HepG2 (cell line): Measurements from ENCODE around the gene PMVK. TPM values are rescaled to one million over a fixed set of nuclear protein-coding genes. Genes with fewer than 3 reads are reported as not detected.

Experiments used
- ATAC-seq: fragments of 200-7000 bp; cut with Tn5 transposase; 3 replicates; pipeline ENCODE4 v1.9.1; 2020; ENCODE audit warnings: mild to moderate bottlenecking, moderate library complexity
- BruUV-seq: library from RNA; stranded (reverse); fragments of 400-500 nt; replicated peaks from 2 replicates; lab custom pipeline; 2021; lab: Mats Ljungman, UMichigan
- CTCF ChIA-PET: fragments of 300-600 bp; formaldehyde crosslinking; extraction: SDS; loops from one replicate; lab custom pipeline; 2021; ENCODE audit warnings: low total read pairs, inconsistent platforms, low intra/inter-chr PET ratio; lab: Yijun Ruan, JAX
- POLR2A ChIA-PET: fragments of 350-600 bp; sonication (Branson Sonifier 250); formaldehyde crosslinking; loops from one replicate; lab custom pipeline; 2020; ENCODE audit warnings: antibody characterized with exemption, inconsistent platforms; lab: Yijun Ruan, JAX
- DNase-seq: peaks from one replicate; pipeline ENCODE4 v3.0.0-alpha.2; 2015; ENCODE audit warnings: low spot score
- FAIRE-seq: peaks from 3 replicates; lab custom pipeline; 2011; peaks lifted over from hg19 to GRCh38; lab: Jason Lieb, UNC
- H2AFZ ChIP-seq: one replicate; pipeline ENCODE4 v1.6.1; 2011; ENCODE audit warnings: low read length, inconsistent platforms
- H3K27ac ChIP-seq: fragments of 300-600 bp; 3 replicates; pipeline ENCODE4 v1.8.0; 2011; ENCODE audit warnings: mixed run types, mild to moderate bottlenecking, mixed read lengths, low read length, inconsistent platforms; ENCODE audit not compliant: insufficient read depth; ENCODE audit errors: extremely low read length
- H3K27me3 ChIP-seq, 2 experiments: fragments of 200-600 bp in 1 of 2; 2 replicates in 1 of 2; 3 replicates in 1 of 2; pipeline versions ENCODE4 v1.6.0 to v1.8.0; 2011; ENCODE audit warnings: low read length in 2 of 2, mild to moderate bottlenecking in 2 of 2, moderate library complexity in 2 of 2, inconsistent platforms in 1 of 2; ENCODE audit not compliant: insufficient read depth in 2 of 2, control insufficient read depth in 1 of 2
- H3K36me3 ChIP-seq, 2 experiments: fragments of 200-600 bp in 1 of 2; replicated peaks in 1 of 2; 2 replicates in 1 of 2; 3 replicates in 1 of 2; pipeline versions ENCODE4 v1.5.1 to v1.8.0; 2011; ENCODE audit warnings: low read length in 2 of 2, inconsistent platforms in 1 of 2; ENCODE audit not compliant: insufficient read depth in 2 of 2, control insufficient read depth in 1 of 2
- H3K4me1 ChIP-seq: 2 replicates; pipeline ENCODE4 v1.5.1; 2012; ENCODE audit warnings: low read length, inconsistent platforms; ENCODE audit not compliant: insufficient read depth
- H3K4me2 ChIP-seq: 2 replicates; pipeline ENCODE4 v1.6.0; 2011; ENCODE audit warnings: low read depth, low read length, inconsistent platforms
- H3K4me3 ChIP-seq, 3 experiments: fragments of 200-600 bp in 1 of 3; sonication (generic), shearing (Covaris generic) in 1 of 3; replicated peaks in 1 of 3; 2 replicates each; pipeline ENCODE4 v1.5.1; 2011 to 2016; ENCODE audit warnings: low read length in 3 of 3, inconsistent platforms in 2 of 3, low read depth in 2 of 3, mild to moderate bottlenecking in 2 of 3, control low read depth in 1 of 3, mixed read lengths in 1 of 3; ENCODE audit not compliant: insufficient read depth in 1 of 3
- H3K79me2 ChIP-seq: one replicate; pipeline ENCODE4 v1.6.1; 2011; ENCODE audit warnings: low read length, inconsistent platforms; ENCODE audit not compliant: insufficient read depth
- H3K9ac ChIP-seq: 2 replicates; pipeline ENCODE4 v1.6.0; 2011; ENCODE audit warnings: mild to moderate bottlenecking, low read depth, low read length, inconsistent platforms; ENCODE audit not compliant: insufficient read depth
- H3K9me3 ChIP-seq: 2 replicates; pipeline ENCODE4 v1.5.1; 2012; ENCODE audit warnings: mild to moderate bottlenecking, low read length
- H4K20me1 ChIP-seq: 2 replicates; pipeline ENCODE4 v1.6.0; 2011; ENCODE audit warnings: inconsistent platforms, mild to moderate bottlenecking, low read length, moderate library complexity; ENCODE audit not compliant: insufficient read depth
- AGO2 ChIP-seq: fragments of 200-400 bp; formaldehyde crosslinking; optimal IDR thresholded peaks from 2 replicates; pipeline ENCODE3; 2017; ENCODE audit warnings: mild to moderate bottlenecking, low read depth, low read length, moderate library complexity
- CBFB ChIP-seq: sonication (generic); formaldehyde crosslinking; IDR thresholded peaks from 2 replicates; pipeline ENCODE4 v1.4.0; 2020; ENCODE audit warnings: missing genetic modification reagents
- KMT2B ChIP-seq: IDR thresholded peaks from 2 replicates; pipeline ENCODE4 v1.6.1; 2016; ENCODE audit warnings: missing genetic modification reagents, missing compliant biosample characterization
- RARA ChIP-seq: IDR thresholded peaks from 2 replicates; pipeline ENCODE4 v1.6.1; 2016; ENCODE audit warnings: missing genetic modification reagents, missing compliant biosample characterization
- RBFOX2 ChIP-seq: fragments of 200-400 bp; formaldehyde crosslinking; IDR thresholded peaks from 2 replicates; pipeline ENCODE4 v1.6.1; 2017; ENCODE audit warnings: low read depth, mild to moderate bottlenecking, low read length
- ZNF329 ChIP-seq: sonication (generic); formaldehyde crosslinking; IDR thresholded peaks from 2 replicates; pipeline ENCODE4 v1.9.0; 2021; ENCODE audit warnings: low read depth, mild to moderate bottlenecking, missing genetic modification reagents
- ZNF543 ChIP-seq: sonication (generic); formaldehyde crosslinking; IDR thresholded peaks from 2 replicates; pipeline ENCODE4 v1.4.0; 2020; ENCODE audit warnings: mild to moderate bottlenecking, missing genetic modification reagents
- ZNF652 ChIP-seq: IDR thresholded peaks from 2 replicates; pipeline ENCODE4 v1.6.1; 2016; ENCODE audit warnings: low read depth, borderline replicate concordance
- ZNF841 ChIP-seq: sonication (generic); formaldehyde crosslinking; IDR thresholded peaks from 2 replicates; pipeline ENCODE4 v1.8.1; 2023; ENCODE audit warnings: missing genetic modification reagents, borderline replicate concordance
- WGBS: methylation state at CpG from one replicate; pipeline ENCODE4 v1.1.6; 2017; ENCODE audit warnings: low lambda C conversion rate; 5-methylcytosine and 5-hydroxymethylcytosine counted together
- in situ Hi-C: cut with HindIII; loops from 2 replicates; pipeline ENCODE4 v1.10.0; 2017; ENCODE audit warnings: low pct_unique_long_range_greater_than_20kb; ENCODE audit not compliant: extremely low pct_ligation_motif_present
- intact Hi-C: fragments of 100-400 bp; cut with micrococcal nuclease; formaldehyde crosslinking; loops from one replicate; pipeline ENCODE4 v1.10.0; 2022; ENCODE audit not compliant: unreplicated experiment
- polyA plus RNA-seq, 8 experiments: library from polyadenylated mRNA; depleted of rRNA in 3 of 8; stranded (reverse) in 7 of 8; unstranded in 1 of 8; fragments of >200 nt; fragmentation: Illumina TruSeq in 4 of 8; extraction: Trizol in 4 of 8; gene quantifications; 2 replicates each; pipeline versions ENCODE4 v1.2.1 to v1.2.3, GENCODE V29; 2011 to 2016; ENCODE audit warnings: low read depth in 4 of 8, missing spikeins in 1 of 8, mixed read lengths in 1 of 8; ENCODE audit not compliant: insufficient read depth in 1 of 8
- total RNA-seq, 5 experiments: library from RNA; depleted of rRNA; stranded (reverse); fragments of >200 nt; fragmentation: Illumina TruSeq; extraction: Trizol; gene quantifications; 2 replicates each; pipeline ENCODE4 v1.2.3, GENCODE V29; 2016; ENCODE audit warnings: low read depth in 1 of 5
- TF ChIP-seq, protein P1 (sequence below): sonication (generic); formaldehyde crosslinking; IDR thresholded peaks from 2 replicates; pipeline ENCODE4 v1.8.0; 2022; ENCODE audit warnings: mild to moderate bottlenecking, missing genetic modification reagents; ENCODE audit not compliant: insufficient replicate concordance
- TF ChIP-seq, protein P2 (sequence below): sonication (generic); formaldehyde crosslinking; IDR thresholded peaks from 2 replicates; pipeline ENCODE4 v1.8.1; 2022; ENCODE audit warnings: mild to moderate bottlenecking, missing genetic modification reagents
- TF ChIP-seq, protein P3 (sequence below): sonication (generic); formaldehyde crosslinking; IDR thresholded peaks from 2 replicates; pipeline ENCODE4 v1.8.1; 2023; ENCODE audit warnings: missing genetic modification reagents, mild to moderate bottlenecking, borderline replicate concordance

Gene PMVK
- total and polyA plus RNA-seq, 2 of the 13 experiments (the other 11 are each of a cell fraction or from before 2014, with no cell fraction given) = 3.9 to 12.6 TPM

DNA sequence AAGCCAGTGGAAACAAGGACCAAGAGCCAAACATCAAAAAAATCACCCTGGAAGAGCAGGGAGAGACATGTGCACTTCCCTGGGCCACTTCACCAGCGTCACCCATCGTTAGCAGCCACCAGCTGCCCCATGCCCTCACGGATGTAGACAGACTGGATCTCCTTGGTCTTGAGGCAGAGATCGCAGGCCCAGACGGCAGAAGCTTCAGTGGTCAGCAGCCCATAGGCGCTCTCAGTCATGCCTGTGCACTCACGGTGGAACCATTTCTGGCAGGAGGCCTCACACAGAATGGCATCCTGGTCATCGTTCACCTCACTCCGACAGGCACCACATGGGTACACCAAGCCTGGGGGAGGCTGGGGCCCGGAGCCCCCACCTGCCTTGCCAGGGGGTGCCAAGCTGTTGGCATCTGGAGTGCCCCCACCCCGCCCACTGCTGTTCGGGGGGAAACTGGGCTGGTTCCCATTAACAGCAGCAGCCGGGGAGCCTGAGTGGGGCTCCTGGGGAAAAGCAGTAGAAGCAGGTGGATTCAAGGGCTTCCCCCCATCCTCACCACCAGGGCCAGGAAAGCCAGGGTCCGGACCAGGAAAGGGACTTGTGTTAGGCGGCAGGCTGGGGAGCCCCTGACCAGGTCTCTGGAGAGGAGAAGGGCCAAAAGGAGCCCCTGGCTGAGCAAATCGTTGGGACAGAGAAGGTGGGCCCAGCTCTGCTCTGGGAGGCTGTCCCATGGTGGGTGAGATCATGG is 22.3 kb upstream of the PMVK start:
- no peak for ATAC-seq
- H3K36me3 ChIP-seq = peaks cover 6 to 23% of the 10 kb centered on the region in 2 experiments; a peak in 3 of 5 replicates
- H3K79me2 ChIP-seq = peaks cover 17% of the 10 kb centered on the region
- no peak for TF ChIP-seq ZNF543 (CRISPR knock-in tag)
- peak; percentile 84 for TF ChIP-seq AGO2
- TF ChIP-seq, protein P1, sequence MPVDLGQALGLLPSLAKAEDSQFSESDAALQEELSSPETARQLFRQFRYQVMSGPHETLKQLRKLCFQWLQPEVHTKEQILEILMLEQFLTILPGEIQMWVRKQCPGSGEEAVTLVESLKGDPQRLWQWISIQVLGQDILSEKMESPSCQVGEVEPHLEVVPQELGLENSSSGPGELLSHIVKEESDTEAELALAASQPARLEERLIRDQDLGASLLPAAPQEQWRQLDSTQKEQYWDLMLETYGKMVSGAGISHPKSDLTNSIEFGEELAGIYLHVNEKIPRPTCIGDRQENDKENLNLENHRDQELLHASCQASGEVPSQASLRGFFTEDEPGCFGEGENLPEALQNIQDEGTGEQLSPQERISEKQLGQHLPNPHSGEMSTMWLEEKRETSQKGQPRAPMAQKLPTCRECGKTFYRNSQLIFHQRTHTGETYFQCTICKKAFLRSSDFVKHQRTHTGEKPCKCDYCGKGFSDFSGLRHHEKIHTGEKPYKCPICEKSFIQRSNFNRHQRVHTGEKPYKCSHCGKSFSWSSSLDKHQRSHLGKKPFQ (CRISPR knock-in tag) = no peak
- TF ChIP-seq, protein P2, sequence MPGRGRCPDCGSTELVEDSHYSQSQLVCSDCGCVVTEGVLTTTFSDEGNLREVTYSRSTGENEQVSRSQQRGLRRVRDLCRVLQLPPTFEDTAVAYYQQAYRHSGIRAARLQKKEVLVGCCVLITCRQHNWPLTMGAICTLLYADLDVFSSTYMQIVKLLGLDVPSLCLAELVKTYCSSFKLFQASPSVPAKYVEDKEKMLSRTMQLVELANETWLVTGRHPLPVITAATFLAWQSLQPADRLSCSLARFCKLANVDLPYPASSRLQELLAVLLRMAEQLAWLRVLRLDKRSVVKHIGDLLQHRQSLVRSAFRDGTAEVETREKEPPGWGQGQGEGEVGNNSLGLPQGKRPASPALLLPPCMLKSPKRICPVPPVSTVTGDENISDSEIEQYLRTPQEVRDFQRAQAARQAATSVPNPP (CRISPR knock-in tag) = no peak
- TF ChIP-seq KMT2B (CRISPR knock-in tag) = no peak
- TF ChIP-seq RBFOX2 = 0 out of 2 replicates have a peak, but pooled peaks have one; percentile 30
- TF ChIP-seq ZNF841 (CRISPR knock-in tag) = no peak
- TF ChIP-seq, protein P3, sequence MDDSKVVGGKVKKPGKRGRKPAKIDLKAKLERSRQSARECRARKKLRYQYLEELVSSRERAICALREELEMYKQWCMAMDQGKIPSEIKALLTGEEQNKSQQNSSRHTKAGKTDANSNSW (CRISPR knock-in tag) = no peak
- no peak for TF ChIP-seq ZNF329 (CRISPR knock-in tag)
- no peak for TF ChIP-seq RARA
- TF ChIP-seq CBFB (CRISPR knock-in tag) = no peak
- no peak for TF ChIP-seq ZNF652
- TF ChIP-seq, all 625 proteins: peak for 2
- ChIA-PET CTCF (no interaction called here), POLR2A (interaction anchor here (1.3 to 8.3 kb wide), 2 partner anchors 14 kb away, joined by 3 to 148 read pairs; partner anchors contain the start of genes CKS1B and SHC1)
- no peaks in the 10 kb centered on the region; a peak in 1 of 5 replicates for H3K27me3 ChIP-seq
- no peak overlapping the region for H2AFZ ChIP-seq
- no peak overlapping the region for H3K4me2 ChIP-seq
- BruUV-seq = no TSS peak
- over 99% methylated on average over 11 of the region's 16 CpGs for WGBS
- no peak overlapping the region for H3K27ac ChIP-seq
- H3K4me3 ChIP-seq = no peak overlapping the region
- H3K4me1 ChIP-seq = peaks cover 51% of the 10 kb centered on the region
- intact Hi-C loops = no loop called here
- FAIRE-seq (no peak), DNase-seq (no peak)
- in situ Hi-C loops = no loop called here
- no peaks in the 10 kb centered on the region for H3K9me3 ChIP-seq
- no peak overlapping the region for H3K9ac ChIP-seq
- H4K20me1 ChIP-seq = no peaks in the 10 kb centered on the region
